ENCODE data around the gene PTGES3L. TPM values are rescaled to one million over a fixed set of nuclear protein-coding genes. Genes with fewer than 3 reads are reported as not detected.
A peak's percentile ranks its signal among the peaks of the same experiment; 100 is the strongest.
"Not testable (repeated sequence)": the region's sequence is repeated elsewhere in the genome, so short reads cannot be mapped to it uniquely, and the experiment has no call there.

PTGES3L gene
- polyA plus RNA-seq, 2 donors: 0.65 to 0.94 TPM

GRCh38 chr17:42953669-42954068, 26.2 kb downstream of the PTGES3L start:
- no peak overlapping the region for H3K4me3 ChIP-seq (ENCODE audit: low read depth in 1 of 2, low read length in 2 of 2)
- no peaks in the 10 kb centered on the region for H3K27me3 ChIP-seq (ENCODE audit: control insufficient read depth in 1 of 2, insufficient read depth in 2 of 2, low read length in 2 of 2)
- no peaks in the 10 kb centered on the region for H3K4me1 ChIP-seq (ENCODE audit: control insufficient read depth in 2 of 2, insufficient read depth in 2 of 2, low read length in 1 of 2)
- H3K9me3 ChIP-seq (ENCODE audit: control insufficient read depth in 2 of 2, insufficient read depth in 1 of 2, low read depth in 1 of 2, low read length in 1 of 2): no peaks in the 10 kb centered on the region
- no peak overlapping the region for H3K27ac ChIP-seq (ENCODE audit: low read depth in 2 of 2, low read length in 1 of 2)
- peaks cover 11 to 29% of the 10 kb centered on the region in 2 donors for H3K36me3 ChIP-seq (ENCODE audit: control insufficient read depth in 2 of 2, insufficient read depth in 2 of 2, low read length in 1 of 2)
- 82 to 92% methylated on average over 1 of the region's 1 CpG for WGBS, 2 donors

DNA sequence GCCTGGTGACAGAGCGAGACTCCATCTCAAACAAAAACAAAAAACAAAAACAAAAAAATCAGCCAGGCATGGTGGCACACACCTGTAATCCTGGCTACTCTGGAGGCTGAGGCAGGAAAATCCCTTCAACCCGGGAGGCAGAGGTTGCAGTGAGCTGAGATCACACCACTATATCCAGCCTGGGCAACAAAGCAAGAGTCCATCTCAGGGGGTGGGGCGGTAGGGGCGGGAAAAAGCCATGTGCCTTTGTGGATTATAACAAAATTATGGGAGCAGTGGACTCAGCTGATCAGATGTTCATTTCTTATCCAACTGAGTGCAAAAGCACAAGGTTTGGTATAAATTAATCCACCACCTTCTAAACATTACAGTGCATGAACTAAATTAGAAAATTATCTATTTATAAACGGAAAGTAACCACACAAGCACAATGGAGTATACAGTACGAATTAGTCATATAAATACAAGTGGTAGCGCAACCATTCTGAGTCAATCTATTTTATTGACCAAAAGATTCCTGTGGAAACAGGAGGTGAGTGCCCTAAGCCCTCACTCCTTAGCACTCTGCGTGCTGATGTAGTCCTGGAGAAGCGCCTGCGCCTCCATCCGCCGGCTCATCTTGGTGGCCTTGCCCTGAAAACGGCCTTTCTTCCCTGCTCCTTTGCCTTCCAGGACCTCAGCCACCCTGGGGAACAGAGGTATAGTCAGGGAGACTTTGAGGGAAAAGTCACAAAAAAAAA, 29.7 kb downstream of the PTGES3L start:
- Histone ChIP-seq H3K4me3 (ENCODE audit: low read depth in 1 of 2, low read length in 2 of 2) (no peak overlapping the region), H3K27me3 (ENCODE audit: control insufficient read depth in 1 of 2, insufficient read depth in 2 of 2, low read length in 2 of 2) (no peaks in the 10 kb centered on the region)
- 90 to 94% methylated on average over 13 of the region's 13 CpGs for WGBS, 2 donors

GRCh38 chr17:42946812-42947211, 33.1 kb downstream of the PTGES3L start:
- H3K27me3 ChIP-seq (ENCODE audit: control insufficient read depth in 1 of 2, insufficient read depth in 2 of 2, low read length in 2 of 2): no peaks in the 10 kb centered on the region
- WGBS, 2 donors: 88 to 92% methylated on average over 1 of the region's 1 CpG
- H3K9me3 ChIP-seq (ENCODE audit: control insufficient read depth in 2 of 2, insufficient read depth in 1 of 2, low read depth in 1 of 2, low read length in 1 of 2): no peaks in the 10 kb centered on the region
- no peak overlapping the region for H3K4me3 ChIP-seq (ENCODE audit: low read depth in 1 of 2, low read length in 2 of 2)
- H3K36me3 ChIP-seq (ENCODE audit: control insufficient read depth in 2 of 2, insufficient read depth in 2 of 2, low read length in 1 of 2): peaks cover 3 to 5% of the 10 kb centered on the region in 2 donors
- H3K27ac ChIP-seq (ENCODE audit: low read depth in 2 of 2, low read length in 1 of 2): no peak overlapping the region
- no peaks in the 10 kb centered on the region for H3K4me1 ChIP-seq (ENCODE audit: control insufficient read depth in 2 of 2, insufficient read depth in 2 of 2, low read length in 1 of 2)

More for the DNA sequence above, 29.7 kb downstream of the PTGES3L start:
- H3K27ac ChIP-seq (ENCODE audit: low read depth in 2 of 2, low read length in 1 of 2): no peak overlapping the region
- no peaks in the 10 kb centered on the region for H3K4me1 ChIP-seq (ENCODE audit: control insufficient read depth in 2 of 2, insufficient read depth in 2 of 2, low read length in 1 of 2)
- H3K36me3 ChIP-seq (ENCODE audit: control insufficient read depth in 2 of 2, insufficient read depth in 2 of 2, low read length in 1 of 2): peaks cover 7 to 15% of the 10 kb centered on the region in 2 donors
- H3K9me3 ChIP-seq (ENCODE audit: control insufficient read depth in 2 of 2, insufficient read depth in 1 of 2, low read depth in 1 of 2, low read length in 1 of 2): no peaks in the 10 kb centered on the region

GRCh38 chr17:42944211-42944610, 35.7 kb downstream of the PTGES3L start:
- no peak overlapping the region for H3K4me3 ChIP-seq (ENCODE audit: low read depth in 1 of 2, low read length in 2 of 2)
- H3K4me1 ChIP-seq (ENCODE audit: control insufficient read depth in 2 of 2, insufficient read depth in 2 of 2, low read length in 1 of 2): no peaks in the 10 kb centered on the region
- no peaks in the 10 kb centered on the region for H3K9me3 ChIP-seq (ENCODE audit: control insufficient read depth in 2 of 2, insufficient read depth in 1 of 2, low read depth in 1 of 2, low read length in 1 of 2)
- WGBS, 2 donors: 44 to 51% methylated on average over 3 of the region's 3 CpGs
- H3K36me3 ChIP-seq (ENCODE audit: control insufficient read depth in 2 of 2, insufficient read depth in 2 of 2, low read length in 1 of 2): no peaks in the 10 kb centered on the region
- H3K27ac ChIP-seq (ENCODE audit: low read depth in 2 of 2, low read length in 1 of 2): no peak overlapping the region
- no peaks in the 10 kb centered on the region for H3K27me3 ChIP-seq (ENCODE audit: control insufficient read depth in 1 of 2, insufficient read depth in 2 of 2, low read length in 2 of 2)

- 36 to 43% methylated on average over 9 of the region's 9 CpGs for WGBS, 2 donors
- H3K27ac ChIP-seq (ENCODE audit: low read depth in 2 of 2, low read length in 1 of 2): no peak overlapping the region
Measured at GRCh38 chr17:42937712-42938596, 41.9 kb downstream of the PTGES3L start.

GRCh38 chr17:42929497-42929844, 50.4 kb downstream of the PTGES3L start:
- Histone ChIP-seq H3K36me3 (ENCODE audit: control insufficient read depth in 2 of 2, insufficient read depth in 2 of 2, low read length in 1 of 2) (no peaks in the 10 kb centered on the region), H3K27ac (ENCODE audit: low read depth in 2 of 2, low read length in 1 of 2) (peak overlapping the region in 1 of 2 donors; percentile 10), H3K4me3 (ENCODE audit: low read depth in 1 of 2, low read length in 2 of 2) (no peak overlapping the region), H3K9me3 (ENCODE audit: control insufficient read depth in 2 of 2, insufficient read depth in 1 of 2, low read depth in 1 of 2, low read length in 1 of 2) (no peaks in the 10 kb centered on the region), H3K4me1 (ENCODE audit: control insufficient read depth in 2 of 2, insufficient read depth in 2 of 2, low read length in 1 of 2) (no peaks in the 10 kb centered on the region), H3K27me3 (ENCODE audit: control insufficient read depth in 1 of 2, insufficient read depth in 2 of 2, low read length in 2 of 2) (no peaks in the 10 kb centered on the region)
- WGBS, 2 donors: 88 to 90% methylated on average over 1 of the region's 1 CpG

More at GRCh38 chr17:42937712-42938596, 41.9 kb downstream of the PTGES3L start:
- Histone ChIP-seq H3K4me1 (ENCODE audit: control insufficient read depth in 2 of 2, insufficient read depth in 2 of 2, low read length in 1 of 2) (no peaks in the 10 kb centered on the region), H3K4me3 (ENCODE audit: low read depth in 1 of 2, low read length in 2 of 2) (no peak overlapping the region), H3K27me3 (ENCODE audit: control insufficient read depth in 1 of 2, insufficient read depth in 2 of 2, low read length in 2 of 2) (no peaks in the 10 kb centered on the region), H3K36me3 (ENCODE audit: control insufficient read depth in 2 of 2, insufficient read depth in 2 of 2, low read length in 1 of 2) (no peaks in the 10 kb centered on the region), H3K9me3 (ENCODE audit: control insufficient read depth in 2 of 2, insufficient read depth in 1 of 2, low read depth in 1 of 2, low read length in 1 of 2) (no peaks in the 10 kb centered on the region)

DNA sequence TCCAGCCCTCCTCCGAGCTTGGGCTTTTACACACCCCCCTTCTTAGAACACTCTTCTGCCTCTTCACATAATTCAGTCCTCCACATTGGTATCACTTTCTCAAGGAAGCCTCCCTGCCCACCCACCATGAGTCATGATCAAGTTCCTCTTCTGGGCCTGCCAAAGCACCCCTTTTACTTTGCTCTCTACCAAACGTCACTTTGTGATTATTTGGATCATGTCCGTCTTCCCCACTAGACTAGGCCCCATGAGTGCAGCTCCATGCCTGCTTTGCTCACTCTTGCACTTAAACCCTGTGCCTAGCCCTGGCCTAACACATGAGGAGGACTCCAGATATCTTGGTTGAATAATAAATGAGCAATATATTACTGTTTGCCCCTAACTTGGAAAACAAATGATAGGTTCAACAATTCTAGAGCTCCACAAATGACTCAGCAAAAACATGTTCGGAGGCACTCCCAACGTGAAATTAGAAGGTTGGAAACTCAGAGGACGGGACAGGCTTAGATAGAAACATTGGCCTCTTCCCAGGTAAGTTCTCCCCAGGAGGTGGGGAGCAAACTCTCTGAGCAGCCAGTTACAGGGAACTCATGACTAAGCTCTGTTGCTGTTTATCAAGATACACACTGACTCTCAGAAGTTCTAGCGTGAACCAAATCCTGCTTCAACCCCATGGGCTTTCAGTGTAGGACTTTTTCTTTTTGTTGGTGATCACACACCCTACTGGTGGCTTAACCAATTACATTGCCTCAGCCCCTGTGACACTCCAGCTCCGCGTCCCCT, 51.0 kb downstream of the PTGES3L start:
- no peaks in the 10 kb centered on the region for H3K36me3 ChIP-seq (ENCODE audit: control insufficient read depth in 2 of 2, insufficient read depth in 2 of 2, low read length in 1 of 2)
- 34 to 37% methylated on average over 9 of the region's 9 CpGs for WGBS, 2 donors
- H3K27me3 ChIP-seq (ENCODE audit: control insufficient read depth in 1 of 2, insufficient read depth in 2 of 2, low read length in 2 of 2): no peaks in the 10 kb centered on the region
- H3K9me3 ChIP-seq (ENCODE audit: control insufficient read depth in 2 of 2, insufficient read depth in 1 of 2, low read depth in 1 of 2, low read length in 1 of 2): no peaks in the 10 kb centered on the region
- no peak overlapping the region for H3K4me3 ChIP-seq (ENCODE audit: low read depth in 1 of 2, low read length in 2 of 2)
- no peaks in the 10 kb centered on the region for H3K4me1 ChIP-seq (ENCODE audit: control insufficient read depth in 2 of 2, insufficient read depth in 2 of 2, low read length in 1 of 2)
- peak overlapping the region; percentile 36 to 65 for H3K27ac ChIP-seq (ENCODE audit: low read depth in 2 of 2, low read length in 1 of 2)

GRCh38 chr17:42924891-42925290, 55.0 kb downstream of the PTGES3L start:
- Histone ChIP-seq H3K9me3 (ENCODE audit: control insufficient read depth in 2 of 2, insufficient read depth in 1 of 2, low read depth in 1 of 2, low read length in 1 of 2) (no peaks in the 10 kb centered on the region), H3K36me3 (ENCODE audit: control insufficient read depth in 2 of 2, insufficient read depth in 2 of 2, low read length in 1 of 2) (no peaks in the 10 kb centered on the region), H3K27ac (ENCODE audit: low read depth in 2 of 2, low read length in 1 of 2) (no peak overlapping the region), H3K27me3 (ENCODE audit: control insufficient read depth in 1 of 2, insufficient read depth in 2 of 2, low read length in 2 of 2) (no peaks in the 10 kb centered on the region), H3K4me3 (ENCODE audit: low read depth in 1 of 2, low read length in 2 of 2) (no peak overlapping the region), H3K4me1 (ENCODE audit: control insufficient read depth in 2 of 2, insufficient read depth in 2 of 2, low read length in 1 of 2) (no peaks in the 10 kb centered on the region)
- WGBS, 2 donors: 58 to 62% methylated on average over 5 of the region's 5 CpGs

DNA sequence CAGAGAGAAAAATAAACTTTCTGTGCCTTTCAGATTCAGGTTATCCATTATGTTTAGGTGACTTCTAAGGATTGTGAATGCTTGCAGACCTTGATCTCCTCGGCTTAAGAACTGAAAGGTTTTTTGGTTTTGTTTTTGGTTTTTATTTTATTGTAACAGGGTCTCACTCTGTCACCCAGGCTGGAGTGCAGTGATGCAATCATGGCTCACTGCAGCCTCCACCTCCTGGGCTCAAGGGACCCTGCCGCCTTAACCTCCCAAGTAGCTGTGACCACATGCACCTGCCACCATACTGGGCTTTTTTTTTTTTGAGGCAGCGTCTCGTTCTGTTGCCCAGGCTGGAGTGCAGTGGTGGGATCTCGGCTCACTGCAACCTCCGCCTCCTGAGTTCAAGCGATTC, 56.4 kb downstream of the PTGES3L start:
- WGBS, 2 donors: 86 to 89% methylated on average over 7 of the region's 7 CpGs
- H3K27me3 ChIP-seq (ENCODE audit: control insufficient read depth in 1 of 2, insufficient read depth in 2 of 2, low read length in 2 of 2); H3K9me3 ChIP-seq (ENCODE audit: control insufficient read depth in 2 of 2, insufficient read depth in 1 of 2, low read depth in 1 of 2, low read length in 1 of 2); H3K27ac ChIP-seq (ENCODE audit: low read depth in 2 of 2, low read length in 1 of 2); H3K4me1 ChIP-seq (ENCODE audit: control insufficient read depth in 2 of 2, insufficient read depth in 2 of 2, low read length in 1 of 2); H3K36me3 ChIP-seq (ENCODE audit: control insufficient read depth in 2 of 2, insufficient read depth in 2 of 2, low read length in 1 of 2); H3K4me3 ChIP-seq (ENCODE audit: low read depth in 1 of 2, low read length in 2 of 2): not testable (repeated sequence)

Data from esophagus (tissue), 2 donors.